Liver (tissue), 9 donors: ENCODE results near the gene BMS1. TPM values are rescaled to one million over a fixed set of nuclear protein-coding genes. Genes with fewer than 3 reads are reported as not detected.

Source experiments
- DNase-seq: peaks from one replicate; pipeline ENCODE4 v3.0.0-alpha.2; 2017; ENCODE audit warnings: low spot score
- H3K27ac ChIP-seq, 2 donors: one replicate each; pipeline ENCODE4 v1.7.0; 2013; ENCODE audit warnings: inconsistent platforms in 2 of 2, low read length in 2 of 2, control low read depth in 1 of 2, low read depth in 1 of 2, mild to moderate bottlenecking in 1 of 2
- H3K27me3 ChIP-seq, 4 donors: one replicate each; pipeline versions ENCODE4 v1.6.1 to v1.7.0; 2013; ENCODE audit warnings: low read length in 3 of 4, inconsistent platforms in 1 of 4, mild to moderate bottlenecking in 1 of 4, moderate library complexity in 1 of 4; ENCODE audit not compliant: control insufficient read depth in 4 of 4, insufficient read depth in 4 of 4
- H3K36me3 ChIP-seq, 4 donors: one replicate each; pipeline versions ENCODE4 v1.6.1 to v1.7.0; 2013; ENCODE audit warnings: low read length in 3 of 4, mild to moderate bottlenecking in 3 of 4, low read depth in 1 of 4, moderate library complexity in 1 of 4; ENCODE audit not compliant: control insufficient read depth in 4 of 4, insufficient read depth in 3 of 4
- H3K4me1 ChIP-seq, 4 donors: one replicate each; pipeline versions ENCODE4 v1.6.1 to v1.7.0; 2013; ENCODE audit warnings: low read length in 3 of 4, mild to moderate bottlenecking in 3 of 4, moderate library complexity in 1 of 4; ENCODE audit not compliant: control insufficient read depth in 4 of 4, insufficient read depth in 4 of 4
- H3K4me3 ChIP-seq, 3 donors: one replicate each; pipeline versions ENCODE4 v1.6.1 to v1.7.0; 2013; ENCODE audit warnings: low read length in 3 of 3, control low read depth in 1 of 3, low read depth in 1 of 3, mild to moderate bottlenecking in 1 of 3
- H3K9ac ChIP-seq, 2 donors: one replicate each; pipeline ENCODE4 v1.7.0; 2013; ENCODE audit warnings: low read length in 2 of 2, mild to moderate bottlenecking in 2 of 2, moderate library complexity in 2 of 2, control low read depth in 1 of 2, low read depth in 1 of 2
- H3K9me3 ChIP-seq, 4 donors: one replicate each; pipeline versions ENCODE4 v1.6.1 to v1.7.0; 2013; ENCODE audit warnings: low read length in 3 of 4; ENCODE audit not compliant: control insufficient read depth in 4 of 4
- EGR1 ChIP-seq, 2 donors: IDR thresholded peaks; 2 replicates each; pipeline ENCODE4 v1.6.1; 2016 to 2018; ENCODE audit warnings: antibody characterized with exemption in 2 of 2, low read depth in 2 of 2
- FOXA2 ChIP-seq: IDR thresholded peaks from 2 replicates; pipeline ENCODE4 v1.6.1; 2016; ENCODE audit warnings: antibody characterized with exemption
- GABPA ChIP-seq, 2 donors: IDR thresholded peaks in 1 of 2; conservative IDR thresholded peaks in 1 of 2; 2 replicates each; pipeline ENCODE4 v1.6.1; 2016; ENCODE audit warnings: antibody characterized with exemption in 2 of 2, mild to moderate bottlenecking in 1 of 2, moderate library complexity in 1 of 2
- HNF4A ChIP-seq, 2 donors: conservative IDR thresholded peaks; 2 replicates each; pipeline ENCODE4 v1.6.1; 2016; ENCODE audit warnings: antibody characterized with exemption in 2 of 2, mild to moderate bottlenecking in 2 of 2
- HNF4G ChIP-seq: IDR thresholded peaks from 2 replicates; pipeline ENCODE4 v1.6.1; 2016; ENCODE audit warnings: antibody characterized with exemption
- JUND ChIP-seq, 2 donors: IDR thresholded peaks; 2 replicates each; pipeline ENCODE4 v1.6.1; 2016; ENCODE audit warnings: antibody characterized with exemption in 2 of 2
- MAX ChIP-seq: IDR thresholded peaks from 2 replicates; pipeline ENCODE4 v1.6.1; 2016; ENCODE audit warnings: antibody characterized with exemption
- NR2F2 ChIP-seq: IDR thresholded peaks from 2 replicates; pipeline ENCODE4 v1.6.1; 2016; ENCODE audit warnings: antibody characterized with exemption
- RAD21 ChIP-seq, 2 donors: IDR thresholded peaks; 2 replicates each; pipeline ENCODE4 v1.6.1; 2016; ENCODE audit warnings: antibody characterized with exemption in 2 of 2, mild to moderate bottlenecking in 2 of 2
- REST ChIP-seq: IDR thresholded peaks from 2 replicates; pipeline ENCODE4 v1.6.1; 2016; ENCODE audit warnings: antibody characterized with exemption, mild to moderate bottlenecking
- RXRA ChIP-seq, 2 donors: IDR thresholded peaks; 2 replicates each; pipeline ENCODE4 v1.6.1; 2017 to 2018; ENCODE audit warnings: antibody characterized with exemption in 2 of 2, mild to moderate bottlenecking in 1 of 2
- SP1 ChIP-seq: IDR thresholded peaks from 2 replicates; pipeline ENCODE4 v1.6.1; 2018; ENCODE audit warnings: antibody characterized with exemption, mild to moderate bottlenecking
- TAF1 ChIP-seq: conservative IDR thresholded peaks from 2 replicates; pipeline ENCODE4 v1.6.1; 2016; ENCODE audit warnings: antibody characterized with exemption, mild to moderate bottlenecking
- YY1 ChIP-seq: IDR thresholded peaks from 2 replicates; pipeline ENCODE4 v1.6.1; 2016; ENCODE audit warnings: antibody characterized with exemption, mild to moderate bottlenecking
- ZBTB33 ChIP-seq: IDR thresholded peaks from 2 replicates; pipeline ENCODE4 v1.6.1; 2016; ENCODE audit warnings: antibody characterized with exemption
- WGBS: extraction: QIAGEN DNeasy Blood & Tissue Kit; methylation state at CpG from one replicate; pipeline ENCODE4 v1.1.7; 2013; 5-methylcytosine and 5-hydroxymethylcytosine counted together
- polyA plus RNA-seq, 2 donors: library from polyadenylated mRNA; stranded (reverse) in 1 of 2; unstranded in 1 of 2; fragments of 200-250 nt in 1 of 2; fragments of >200 nt in 1 of 2; fragmentation: Nextera tagmentation in 1 of 2; extraction: Ambion mirVana in 1 of 2; gene quantifications; one replicate each; pipeline versions ENCODE4 v1.2.1 to v1.2.3, GENCODE V29; 2013 to 2015
- total RNA-seq, 2 donors: library from RNA; depleted of rRNA; stranded (reverse); fragments of >200 nt; gene quantifications; one replicate each; pipeline ENCODE4 v1.2.3, GENCODE V29; 2014
- TF ChIP-seq, protein P1 (sequence below): fragments of 150-350 bp; IDR thresholded peaks from 2 replicates; pipeline ENCODE4 v1.5.1; 2017; ENCODE audit warnings: improper control_type of control experiment, low read depth, low read length; ENCODE audit not compliant: missing input control
- donor health status: healthy.
- donor health status: healthy.
- donor health status: healthy.
- donor health status: healthy.
- donor health status: healthy.

The BMS1 gene
- total and polyA plus RNA-seq, 4 donors: 3.6 to 10.4 (median 5.2) TPM

DNA sequence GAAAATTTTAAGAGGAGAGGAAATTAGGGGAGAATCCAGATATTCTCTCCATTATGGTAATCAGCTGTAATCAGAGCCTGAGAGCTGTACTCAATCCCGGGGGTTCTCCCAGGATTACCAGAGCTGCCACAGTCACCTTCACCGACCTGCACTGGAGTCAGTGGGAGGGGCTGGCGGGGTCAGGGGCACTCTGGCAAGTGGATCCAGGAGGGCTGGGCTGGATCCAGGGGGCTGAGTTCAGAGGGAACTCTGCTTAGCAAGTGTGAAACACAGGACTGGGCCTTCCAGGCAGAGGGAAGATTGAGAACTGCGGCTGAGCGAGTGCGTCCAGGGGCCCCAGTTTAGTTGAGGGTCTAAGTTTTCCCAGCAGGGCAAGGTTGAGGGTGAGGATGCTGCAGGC is 89.2 kb downstream of the BMS1 start:
- Histone ChIP-seq H3K9me3 (no peaks in the 10 kb centered on the region), H3K4me1 (peaks cover 0 to 9% (median under 1%) of the 10 kb centered on the region in 4 donors), H3K9ac (no peak overlapping the region), H3K4me3 (no peak overlapping the region), H3K36me3 (no peaks in the 10 kb centered on the region), H3K27ac (no peak overlapping the region), H3K27me3 (no peaks in the 10 kb centered on the region)
- 63% methylated on average over 6 of the region's 6 CpGs for WGBS
- TF ChIP-seq FOXA2 (no peak), HNF4A (conservative IDR thresholded peaks at IDR 0.05) (no peak), ZBTB33 (no peak), EGR1 (IDR thresholded peaks at IDR 0.05; ENCODE audit: low read depth in 2 of 2) (no peak), SP1 (no peak), RAD21 (IDR thresholded peaks at IDR 0.05) (no peak), TAF1 (no peak), NR2F2 (no peak), JUND (IDR thresholded peaks at IDR 0.05) (no peak), REST (no peak), YY1 (no peak), HNF4G (no peak), RXRA (IDR thresholded peaks at IDR 0.05) (no peak)
- TF ChIP-seq, protein P1, sequence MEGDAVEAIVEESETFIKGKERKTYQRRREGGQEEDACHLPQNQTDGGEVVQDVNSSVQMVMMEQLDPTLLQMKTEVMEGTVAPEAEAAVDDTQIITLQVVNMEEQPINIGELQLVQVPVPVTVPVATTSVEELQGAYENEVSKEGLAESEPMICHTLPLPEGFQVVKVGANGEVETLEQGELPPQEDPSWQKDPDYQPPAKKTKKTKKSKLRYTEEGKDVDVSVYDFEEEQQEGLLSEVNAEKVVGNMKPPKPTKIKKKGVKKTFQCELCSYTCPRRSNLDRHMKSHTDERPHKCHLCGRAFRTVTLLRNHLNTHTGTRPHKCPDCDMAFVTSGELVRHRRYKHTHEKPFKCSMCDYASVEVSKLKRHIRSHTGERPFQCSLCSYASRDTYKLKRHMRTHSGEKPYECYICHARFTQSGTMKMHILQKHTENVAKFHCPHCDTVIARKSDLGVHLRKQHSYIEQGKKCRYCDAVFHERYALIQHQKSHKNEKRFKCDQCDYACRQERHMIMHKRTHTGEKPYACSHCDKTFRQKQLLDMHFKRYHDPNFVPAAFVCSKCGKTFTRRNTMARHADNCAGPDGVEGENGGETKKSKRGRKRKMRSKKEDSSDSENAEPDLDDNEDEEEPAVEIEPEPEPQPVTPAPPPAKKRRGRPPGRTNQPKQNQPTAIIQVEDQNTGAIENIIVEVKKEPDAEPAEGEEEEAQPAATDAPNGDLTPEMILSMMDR: no peak
- DNase-seq: no peak

DNA sequence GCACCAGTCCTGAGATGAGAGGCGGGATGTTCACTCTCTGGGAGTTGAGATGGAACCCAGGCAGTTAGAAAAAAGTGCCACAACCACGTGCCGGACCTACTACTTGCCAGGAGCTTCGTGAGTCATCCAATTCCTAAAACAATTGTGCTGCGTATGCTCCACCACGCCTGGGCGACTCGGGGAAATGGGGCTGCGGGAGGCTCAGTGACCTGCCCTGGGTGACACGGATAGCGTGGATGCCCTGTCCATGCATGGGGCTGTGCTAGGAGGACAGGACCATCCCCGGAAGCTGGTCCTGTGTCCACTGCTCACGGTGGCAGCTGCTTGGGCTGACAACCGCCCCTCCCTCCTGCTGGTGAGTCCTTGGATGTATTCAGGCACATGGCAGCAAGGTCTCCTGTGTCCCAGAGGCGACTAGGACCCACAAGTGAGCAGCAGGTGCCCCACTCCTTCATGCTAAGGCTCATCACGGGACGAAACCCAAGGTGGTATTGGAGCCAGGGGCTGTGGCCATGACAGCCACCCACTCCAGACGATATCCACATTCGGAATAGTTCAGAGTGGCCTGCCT is 90.4 kb downstream of the BMS1 start:
- DNase-seq: no peak
- H3K9me3 ChIP-seq: no peaks in the 10 kb centered on the region
- 78% methylated on average over 19 of the region's 19 CpGs for WGBS
- no peak overlapping the region for H3K27ac ChIP-seq
- H3K27me3 ChIP-seq: no peaks in the 10 kb centered on the region
- H3K9ac ChIP-seq: no peak overlapping the region
- no peaks in the 10 kb centered on the region for H3K36me3 ChIP-seq
- no peak overlapping the region for H3K4me3 ChIP-seq
- H3K4me1 ChIP-seq: peaks cover 0 to 9% (median 0%) of the 10 kb centered on the region in 4 donors
- TF ChIP-seq YY1 (no peak), JUND (IDR thresholded peaks at IDR 0.05) (no peak), MAX (no peak), ZBTB33 (no peak), TAF1 (no peak), GABPA (IDR thresholded peaks at IDR 0.05 in 1 of 2, conservative IDR thresholded peaks at IDR 0.05 in 1 of 2) (no peak), FOXA2 (no peak), REST (no peak)
